HG02759 (cell line): ENCODE results near the gene CRYBA4.
"Not testable (repeated sequence)": the region's sequence is repeated elsewhere in the genome, so short reads cannot be mapped to it uniquely, and the experiment has no call there.

Experiments
- ATAC-seq: cut with Tn5 transposase; IDR thresholded peaks from one replicate; pipeline ENCODE4 v1.9.1; 2021; ENCODE audit warnings: mild to moderate bottlenecking, moderate library complexity; ENCODE audit not compliant: unreplicated experiment

Gene CRYBA4

DNA sequence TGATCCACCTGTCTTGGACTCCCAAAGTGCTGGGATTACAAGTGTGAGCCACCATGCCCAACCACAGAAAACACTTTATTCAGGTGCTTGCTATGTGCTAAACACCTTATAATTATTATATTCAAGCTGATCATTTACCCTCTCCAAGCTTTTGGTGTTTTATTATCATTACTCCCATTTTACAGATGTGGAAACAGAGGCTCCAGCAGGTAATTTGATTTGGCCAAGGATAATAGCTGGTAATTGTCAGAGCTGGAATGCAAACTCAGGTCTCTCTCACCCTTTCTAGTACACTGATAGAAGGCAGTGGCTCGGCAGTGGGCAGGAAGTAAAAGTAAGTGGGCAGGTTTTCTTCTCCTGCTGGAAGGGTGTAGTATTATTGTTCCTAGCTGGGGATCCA, 28.0 kb upstream of the CRYBA4 start:
- no peak for ATAC-seq

DNA sequence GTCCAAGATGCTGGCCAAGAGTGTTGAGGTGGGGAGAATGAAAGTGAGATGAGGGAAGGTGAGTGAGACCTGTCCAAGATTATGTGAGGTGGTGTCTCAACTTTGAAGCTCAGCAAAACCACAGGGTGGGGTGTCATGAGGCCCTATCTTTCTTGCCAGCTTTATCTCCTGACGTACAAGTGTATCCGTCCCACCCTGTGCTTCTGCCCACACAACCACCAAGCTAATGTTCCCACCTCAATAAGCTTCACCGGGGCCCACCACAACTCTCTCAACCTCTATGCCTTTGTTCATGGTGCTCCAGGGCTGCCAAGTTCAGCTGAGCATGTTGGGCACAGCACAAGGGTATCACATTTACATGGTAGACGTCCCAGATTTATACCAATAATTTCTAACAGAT, 24.7 kb upstream of the CRYBA4 start:
- no peak for ATAC-seq

DNA sequence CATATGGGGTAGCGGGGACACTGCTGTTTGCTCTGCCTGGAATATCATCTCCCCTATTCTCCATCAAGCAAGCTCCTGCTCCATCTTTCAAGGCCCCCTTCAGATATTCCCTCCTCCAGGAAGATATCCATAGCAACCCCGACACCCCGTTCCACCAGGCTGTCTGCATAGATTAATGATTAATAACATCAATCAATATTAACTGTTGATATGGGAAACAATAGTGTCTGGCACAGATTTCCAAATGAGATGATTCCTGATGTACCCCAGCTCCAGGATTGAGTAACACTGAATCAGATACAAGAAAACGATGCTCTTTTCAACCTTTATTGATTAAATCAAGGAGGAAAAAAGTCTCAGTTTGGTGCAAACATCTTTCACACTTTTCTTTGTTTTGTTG, 24.3 kb upstream of the CRYBA4 start:
- no peak for ATAC-seq

DNA sequence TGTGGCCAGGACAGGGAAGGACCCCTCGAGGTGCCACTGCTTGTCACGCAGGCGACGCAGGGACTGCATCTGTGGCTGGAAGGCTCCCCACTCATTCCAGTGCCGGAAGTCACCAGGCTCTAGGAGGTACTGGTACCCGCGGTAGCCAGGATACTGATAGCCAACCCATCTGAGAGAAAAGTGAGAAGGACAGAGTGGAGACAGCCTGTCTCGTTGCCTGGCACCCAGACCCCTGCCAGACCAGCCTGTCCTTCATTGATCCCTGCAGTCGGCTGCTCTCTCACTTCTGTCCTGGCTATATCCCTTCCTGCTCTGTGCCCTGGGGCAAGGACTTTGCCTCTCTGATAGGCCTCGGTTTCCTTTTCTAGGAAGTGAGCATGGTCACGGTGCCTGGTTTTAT, 22.3 kb upstream of the CRYBA4 start:
- no peak for ATAC-seq

DNA sequence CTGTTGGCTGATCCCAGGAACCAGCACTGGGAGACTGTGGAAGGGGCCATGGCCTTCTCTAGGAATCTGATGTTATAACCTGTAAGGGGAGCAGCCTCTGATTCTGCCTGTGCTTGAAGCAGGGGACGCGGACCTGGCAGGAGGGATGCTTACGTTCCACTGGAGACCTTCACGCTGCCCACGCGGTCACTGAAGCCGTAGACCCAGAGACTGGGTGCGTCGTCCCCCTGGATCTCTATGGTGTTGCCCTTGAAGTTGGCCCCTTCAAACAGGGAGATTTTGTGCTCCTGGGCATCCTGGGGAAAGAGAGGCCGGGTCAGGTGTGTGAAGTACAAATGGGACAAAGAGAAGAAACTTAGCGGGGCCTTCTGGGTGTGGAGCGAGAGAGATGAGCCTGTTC, 20.0 kb upstream of the CRYBA4 start:
- no peak for ATAC-seq

DNA sequence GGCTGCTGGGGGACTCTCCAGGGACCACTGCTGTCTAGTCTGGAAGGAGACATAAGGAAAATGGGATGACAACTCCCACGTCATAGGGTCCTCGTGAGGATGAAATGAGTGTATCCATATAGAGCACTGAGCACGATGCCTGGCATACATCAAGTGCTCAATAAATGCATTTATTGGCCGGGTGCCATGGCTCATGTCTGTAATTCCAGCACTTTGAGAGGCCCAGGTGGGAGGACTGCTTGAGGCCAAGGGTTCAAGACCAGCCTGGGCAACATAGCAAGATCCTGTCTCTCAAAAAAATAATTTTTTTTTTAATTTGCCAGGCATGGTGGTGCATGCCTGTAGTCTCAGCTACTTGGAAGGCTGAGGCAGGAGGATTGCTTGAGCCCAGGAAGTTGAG, 19.6 kb upstream of the CRYBA4 start:
- no peak for ATAC-seq

DNA sequence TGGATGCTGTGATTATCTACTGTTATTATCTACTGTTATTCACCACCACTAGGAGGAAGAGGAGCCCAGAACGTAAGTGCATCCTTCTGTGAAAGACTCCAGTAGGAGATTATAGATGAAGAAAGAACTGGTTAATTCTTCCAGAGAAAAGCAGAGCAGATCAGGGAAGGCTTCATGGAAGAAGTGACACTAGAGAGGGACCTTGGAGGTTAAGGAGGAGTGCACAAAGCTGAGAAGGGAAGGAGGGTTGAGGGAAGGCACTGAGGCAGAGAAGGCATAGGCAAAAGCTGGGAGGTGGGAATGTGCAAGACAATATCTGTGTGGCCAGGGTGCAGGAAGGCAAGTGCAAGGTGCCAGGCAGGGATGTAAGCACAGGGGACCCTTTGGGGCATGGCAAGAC, 17.4 kb upstream of the CRYBA4 start:
- no peak for ATAC-seq

DNA sequence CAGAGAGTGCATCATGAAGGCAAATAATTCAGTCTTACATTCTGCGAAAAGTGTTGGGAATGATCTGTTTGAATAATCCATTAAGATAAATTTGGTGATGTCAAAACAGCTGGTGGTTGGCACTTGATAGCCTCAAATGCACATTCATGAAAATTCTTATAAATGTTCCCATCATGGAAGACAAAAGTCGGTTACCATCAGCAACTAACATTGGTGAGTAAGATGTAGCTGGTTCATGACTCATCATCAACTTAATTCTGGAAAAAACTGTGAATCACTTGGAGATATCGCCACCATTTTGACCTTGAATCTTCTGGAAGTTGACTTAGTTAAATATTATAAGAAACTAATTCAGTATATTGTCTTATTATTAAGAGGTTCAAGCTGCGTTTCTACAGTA, 15.2 kb upstream of the CRYBA4 start:
- ATAC-seq, result no peak

DNA sequence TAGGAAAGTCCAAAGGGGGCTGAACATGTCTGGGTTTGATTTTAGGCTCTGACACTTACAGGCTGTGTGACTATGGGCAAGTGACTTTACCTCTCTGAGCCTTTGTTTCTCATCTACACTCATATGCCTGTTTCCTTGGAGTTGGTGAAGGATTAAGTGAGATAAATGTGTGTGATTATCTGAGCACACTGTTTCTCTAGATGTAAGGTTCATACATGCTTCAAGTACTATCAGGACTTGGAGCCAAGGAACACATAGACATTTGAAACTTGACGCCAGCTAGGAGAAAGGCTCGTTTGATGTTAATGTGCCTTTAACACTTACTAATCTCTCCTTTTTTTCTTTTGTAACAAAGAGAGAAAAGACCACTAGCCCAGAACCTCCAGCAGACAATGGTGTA, 13.6 kb upstream of the CRYBA4 start:
- ATAC-seq, result no peak

DNA sequence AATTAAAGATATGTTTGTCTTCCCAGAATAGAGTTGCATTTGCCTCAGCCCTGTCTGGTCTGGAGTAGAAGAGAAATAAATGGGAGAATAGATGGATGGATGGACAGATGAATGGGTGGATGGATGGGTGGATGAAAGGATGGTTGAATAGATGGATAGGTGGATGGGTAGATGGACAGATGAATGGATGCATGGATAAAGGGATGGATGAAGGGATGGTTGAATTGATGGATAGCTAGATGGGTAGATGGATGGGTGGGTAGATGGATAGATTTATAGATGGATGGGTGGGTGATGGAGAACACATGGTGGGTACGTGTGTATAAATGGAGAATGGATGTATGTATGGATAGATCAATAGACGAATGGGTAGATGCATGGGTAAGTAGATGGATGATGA, 12.5 kb upstream of the CRYBA4 start:
- no peak for ATAC-seq

DNA sequence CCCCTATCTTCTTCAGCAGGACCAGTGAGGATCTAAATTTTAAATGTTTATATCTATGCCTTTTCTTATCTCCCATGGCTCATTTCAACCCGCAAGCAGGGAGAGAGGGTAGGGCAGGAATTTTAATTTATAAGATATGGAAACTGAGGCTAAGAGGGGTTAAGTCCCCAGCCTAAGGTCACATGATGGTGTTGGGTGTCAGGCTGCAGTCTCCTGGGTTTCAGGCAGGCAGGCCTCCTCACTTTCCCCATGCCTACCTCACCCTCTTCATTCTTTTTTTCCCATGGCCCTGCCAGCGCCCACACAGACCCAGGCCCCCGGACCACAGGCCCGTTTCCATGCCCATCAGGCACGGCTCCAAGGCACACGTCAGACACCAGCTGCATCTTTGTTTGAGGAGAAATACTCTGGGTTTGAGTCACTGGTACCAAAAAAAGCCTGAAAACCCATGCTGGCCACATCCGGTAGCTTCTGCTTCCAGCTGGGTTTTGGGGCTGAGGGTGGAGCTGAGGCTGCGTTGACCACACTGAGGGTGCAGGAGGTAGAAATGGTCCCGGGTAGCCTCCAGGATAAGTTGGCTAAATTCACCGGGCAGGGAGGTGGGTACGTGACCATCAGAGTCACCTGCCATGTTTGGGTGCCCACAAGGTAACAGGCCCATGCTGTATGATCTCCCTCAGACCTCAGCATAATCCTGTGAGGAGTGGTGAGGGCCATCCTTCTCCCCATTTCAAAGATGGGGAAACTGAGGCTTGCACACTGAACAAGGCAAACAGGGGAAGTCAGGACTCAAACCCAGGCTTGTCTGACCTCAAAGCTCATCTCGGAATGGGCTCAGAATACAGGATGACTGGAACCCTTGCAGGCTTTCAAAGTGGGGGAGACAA, 11.4 kb upstream of the CRYBA4 start:
- ATAC-seq, result peak; percentile 89

DNA sequence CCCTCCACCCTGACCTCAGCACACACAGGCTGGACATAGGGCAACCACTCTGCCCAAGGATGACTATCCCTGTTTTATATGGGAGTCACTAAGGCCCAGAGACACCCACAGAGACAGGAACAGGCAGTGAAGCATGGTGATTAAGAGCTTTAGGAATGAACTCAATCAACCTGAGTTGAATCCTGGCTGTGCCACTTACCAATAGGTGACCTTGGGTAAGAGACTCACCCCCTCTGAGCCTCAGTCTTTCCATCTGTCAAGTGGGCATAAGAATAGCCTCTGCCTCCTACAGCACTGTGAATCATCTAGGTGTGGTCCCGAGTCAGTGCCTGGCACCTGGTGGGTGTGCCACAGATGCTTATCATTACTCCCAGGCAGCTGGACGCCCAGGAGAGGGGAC, 10.8 kb upstream of the CRYBA4 start:
- ATAC-seq, result no peak

DNA sequence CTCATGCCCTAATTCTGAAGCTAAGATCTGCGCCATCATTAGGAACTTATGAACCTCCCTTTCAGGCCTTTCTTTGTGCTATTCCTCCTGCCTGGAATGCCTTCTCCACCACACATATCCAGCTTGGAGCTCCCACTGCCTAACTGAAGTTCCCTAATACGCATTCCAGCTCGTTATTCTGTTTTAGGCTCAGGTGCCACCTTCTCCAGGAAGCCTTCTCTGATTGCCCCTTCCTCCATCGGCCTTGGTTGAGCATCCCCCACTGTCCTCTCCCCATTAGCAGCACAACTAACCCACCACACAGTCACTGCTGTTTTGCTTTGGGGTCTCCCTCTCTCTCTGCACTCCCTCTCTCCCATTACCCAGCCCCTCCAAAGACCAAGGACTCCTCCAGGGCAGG, 9.1 kb upstream of the CRYBA4 start:
- no peak for ATAC-seq

DNA sequence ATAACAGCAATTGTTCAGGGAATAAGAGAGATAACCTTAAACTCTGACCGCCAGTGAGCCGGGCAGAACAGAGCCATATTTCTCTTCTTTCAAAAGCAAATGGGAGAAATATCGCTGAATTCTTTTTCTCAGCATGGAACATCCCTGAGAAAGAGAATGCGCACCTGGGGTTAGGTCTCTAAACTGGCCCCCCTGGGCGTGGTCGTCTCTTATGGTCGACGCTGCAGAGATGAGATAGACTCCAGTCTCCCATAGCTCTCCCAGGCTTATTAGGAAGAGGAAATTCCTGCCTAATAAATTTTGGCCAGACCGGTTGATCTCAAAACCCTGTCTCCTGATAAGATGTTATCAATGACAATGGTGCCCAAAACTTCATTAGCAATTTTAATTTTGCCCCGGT, 8.0 kb upstream of the CRYBA4 start:
- not testable (repeated sequence) for ATAC-seq

DNA sequence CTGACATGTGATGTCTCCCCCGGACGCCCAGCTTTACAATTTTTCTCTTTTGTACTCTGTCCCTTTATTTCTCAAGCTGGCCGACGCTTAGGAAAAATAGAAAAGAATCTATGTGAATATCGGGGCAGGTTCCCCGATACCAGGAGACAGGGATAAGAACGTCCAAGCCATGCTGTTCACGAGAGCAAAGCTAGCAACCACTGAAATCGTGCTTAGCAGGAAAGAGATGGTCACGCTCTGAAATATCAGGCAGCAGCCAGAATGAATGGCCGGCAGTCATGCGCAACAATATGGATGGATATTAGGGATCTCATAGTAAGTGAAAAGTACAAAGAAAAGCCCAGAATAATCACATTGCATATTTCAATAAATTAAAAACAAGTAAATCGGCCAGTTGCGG, 7.4 kb upstream of the CRYBA4 start:
- ATAC-seq, result no peak

DNA sequence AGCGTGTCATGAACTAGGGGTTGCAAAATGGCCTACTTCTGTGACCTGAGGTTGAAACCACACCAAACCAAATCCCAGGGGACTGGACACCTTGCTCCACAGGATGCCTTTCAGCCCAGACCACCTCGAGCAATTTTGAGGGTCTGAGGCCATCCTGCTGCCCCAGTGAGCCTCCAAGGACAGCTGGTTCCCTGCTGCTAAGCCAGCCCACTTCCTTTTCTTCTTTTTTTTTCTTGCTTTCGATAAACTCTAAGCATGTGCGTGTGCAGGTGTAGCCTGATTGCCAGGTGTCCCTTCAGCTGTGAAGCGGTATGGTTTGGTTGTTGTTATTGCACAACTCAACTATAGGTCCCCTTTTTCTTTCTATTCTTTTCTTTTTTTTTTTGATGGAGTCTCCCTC, 6.6 kb upstream of the CRYBA4 start:
- no peak for ATAC-seq

DNA sequence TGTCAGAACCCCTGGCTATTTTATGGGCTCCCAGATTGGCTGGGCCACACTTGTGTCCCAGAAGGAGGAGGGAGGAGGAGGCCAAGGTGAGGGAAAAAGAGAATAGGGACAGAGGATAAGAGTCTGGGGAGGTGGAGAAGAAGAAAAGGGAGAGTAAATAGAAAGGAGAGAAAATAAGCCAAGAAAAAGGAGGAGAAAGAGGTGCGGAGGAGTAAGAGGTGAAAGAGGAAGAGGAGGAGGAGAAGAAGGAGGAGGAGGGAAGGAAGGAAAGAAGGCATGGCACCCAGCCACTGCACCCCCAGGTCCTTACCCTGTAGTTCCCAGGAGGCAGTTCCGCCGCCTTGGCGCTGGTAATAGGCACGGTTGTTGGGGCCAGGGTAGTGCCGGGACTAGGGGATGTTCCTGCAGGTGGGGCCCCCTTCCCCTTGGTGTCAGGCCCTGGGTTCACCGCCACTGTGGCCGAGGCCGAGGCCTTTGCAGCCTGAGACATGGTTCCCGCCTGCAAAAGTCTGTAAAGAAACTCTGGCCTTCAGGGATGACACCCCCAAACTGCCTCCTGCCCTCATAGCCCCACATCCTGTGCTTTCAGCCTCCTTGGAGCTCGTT, 5.8 kb upstream of the CRYBA4 start:
- no peak for ATAC-seq

DNA sequence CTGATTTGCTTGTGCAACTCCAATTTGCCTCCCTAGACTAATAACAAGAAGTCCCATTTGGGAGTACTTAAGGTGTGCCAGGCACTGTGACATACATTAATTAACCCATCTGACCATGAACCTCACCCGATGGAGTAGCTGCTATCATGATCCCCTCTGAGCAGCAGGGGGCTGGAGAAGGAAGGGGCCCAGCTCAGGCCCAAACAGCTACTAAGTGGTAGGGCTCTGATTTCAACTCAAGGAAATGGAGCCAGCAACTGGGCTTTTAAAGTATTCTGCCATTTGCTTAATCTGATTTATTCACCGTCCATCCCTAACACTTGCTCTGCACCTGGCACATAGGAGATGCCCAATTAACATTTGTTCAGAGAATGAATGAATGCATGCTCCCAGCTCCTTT, 5.1 kb upstream of the CRYBA4 start:
- ATAC-seq, result no peak

DNA sequence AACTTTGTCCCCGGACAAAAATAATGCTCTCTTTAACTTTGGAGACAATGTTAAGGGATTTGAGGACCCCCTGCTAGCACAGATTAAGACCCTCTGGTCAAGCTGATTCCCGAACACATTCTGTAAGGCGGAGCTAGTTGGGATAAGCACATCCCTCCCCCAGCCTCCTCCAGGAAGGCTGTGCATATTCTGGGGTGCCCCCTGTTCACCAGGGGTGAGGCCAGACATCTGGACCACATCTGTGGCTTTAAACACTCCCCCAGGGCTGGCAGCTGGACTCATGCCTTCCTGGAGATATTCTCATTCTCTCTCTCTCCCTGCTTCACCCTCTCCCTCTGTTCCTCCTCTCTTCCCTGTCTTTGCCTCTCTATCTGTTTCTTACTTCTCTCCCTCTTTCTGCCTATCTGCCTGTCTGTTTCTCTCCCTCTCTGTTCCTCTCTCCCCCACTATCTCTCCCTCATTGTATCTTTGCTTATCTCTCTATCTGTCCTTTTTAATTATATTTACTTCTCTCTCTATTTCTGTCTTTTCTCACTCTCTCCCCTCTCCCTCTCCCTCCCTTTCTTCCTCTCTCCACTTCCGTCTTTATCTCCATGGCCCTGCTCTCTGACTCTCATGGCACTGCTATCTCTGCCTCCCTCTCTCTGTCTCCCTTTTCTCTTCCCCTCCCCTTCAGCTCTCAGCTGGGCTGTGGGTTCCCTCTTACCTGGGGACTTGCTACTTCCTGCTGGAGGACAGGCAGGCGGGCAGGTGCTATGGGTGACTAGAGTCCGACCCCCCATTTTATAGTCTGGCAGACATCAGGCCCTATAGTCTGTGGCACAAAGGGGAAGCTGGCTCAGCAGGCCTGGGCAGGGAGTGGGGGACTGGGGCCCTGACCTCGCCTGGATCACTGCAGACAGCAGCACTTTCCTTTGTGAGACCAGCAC, 4.2 kb upstream of the CRYBA4 start, which contains the start of gene CRYBB1:
CRYBB1 (minus strand) TSS at position 757 of the 929 bp plus-strand sequence. CDS start 1,708 bp downstream, outside the sequence.
- ATAC-seq, result no peak

DNA sequence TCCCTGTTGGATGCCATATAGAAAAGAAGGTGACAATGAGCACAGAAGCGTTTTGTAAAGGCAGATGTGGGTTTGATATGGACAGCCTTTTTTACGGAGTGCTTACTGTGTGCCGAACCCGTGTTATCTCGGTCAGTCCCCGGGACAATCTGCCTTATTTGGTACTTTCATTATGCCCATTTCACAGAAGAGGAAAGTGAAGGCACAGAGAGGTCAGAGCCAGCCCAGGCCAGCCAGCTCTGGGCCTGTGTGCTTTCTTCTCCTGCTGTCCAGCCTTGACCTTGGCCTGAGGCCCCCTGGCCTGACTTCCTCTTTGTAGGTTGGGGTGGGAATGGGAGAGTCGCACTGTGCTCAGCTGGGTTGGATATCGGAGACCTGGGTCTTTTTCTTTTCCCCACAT, 3.3 kb upstream of the CRYBA4 start:
- no peak for ATAC-seq

DNA sequence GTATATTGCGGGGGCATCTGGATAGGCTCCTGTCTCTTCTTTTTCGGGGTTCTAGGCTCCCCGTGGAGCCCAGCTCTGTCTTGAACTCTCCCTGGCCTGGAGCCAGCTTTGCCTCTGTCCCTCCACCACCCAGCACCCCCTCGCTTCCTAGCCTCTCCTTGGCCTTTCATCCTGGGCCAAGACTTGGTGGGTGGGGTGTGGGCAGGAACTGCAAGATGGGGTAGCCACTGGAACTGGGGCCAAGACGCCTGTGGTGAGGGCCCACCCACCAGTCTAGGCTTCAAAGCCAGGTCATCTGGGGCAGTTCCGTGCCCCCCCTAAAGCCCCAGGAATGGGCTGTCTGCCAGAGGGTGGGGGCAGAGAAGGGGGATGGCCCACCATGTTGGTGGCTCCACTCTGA, 2.3 kb upstream of the CRYBA4 start:
- no peak for ATAC-seq
